Stimulated activated naive CD4-positive, alpha-beta T cell treated with Interleukin-2 at 50 U/mL for 16 hours (primary cell): ENCODE data around the gene PREX1.

Experiments
- DNase-seq: peaks from one replicate; lab custom pipeline; 2025; lab: John Stamatoyannopoulos, UW

Gene PREX1

DNA sequence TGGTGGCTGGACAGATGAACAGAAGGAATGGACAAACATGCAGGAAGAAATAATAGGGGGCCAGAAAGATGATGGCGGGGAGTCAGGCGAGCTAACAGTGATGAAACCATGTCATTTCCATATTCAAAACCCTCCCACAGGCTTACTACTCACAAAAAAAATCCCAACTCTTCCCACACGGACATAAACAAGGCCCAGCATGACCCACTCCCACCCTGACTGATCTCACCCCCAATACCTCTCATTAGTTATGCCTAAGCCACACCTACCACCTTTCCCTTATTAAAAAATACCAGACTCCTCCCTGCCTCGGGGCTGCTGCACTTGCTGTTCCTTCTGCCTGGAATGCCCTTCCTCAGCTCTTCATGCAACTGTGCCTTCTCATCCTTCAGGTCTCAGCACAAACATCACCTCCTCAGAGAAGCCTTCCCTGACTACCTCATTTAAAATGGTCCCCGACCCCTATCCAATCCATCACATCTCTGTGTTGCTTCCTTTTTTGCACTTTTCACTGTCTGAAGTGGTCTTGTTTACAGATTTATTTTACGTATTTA lies 145.8 kb downstream of the PREX1 start:
- no peak for DNase-seq

DNA sequence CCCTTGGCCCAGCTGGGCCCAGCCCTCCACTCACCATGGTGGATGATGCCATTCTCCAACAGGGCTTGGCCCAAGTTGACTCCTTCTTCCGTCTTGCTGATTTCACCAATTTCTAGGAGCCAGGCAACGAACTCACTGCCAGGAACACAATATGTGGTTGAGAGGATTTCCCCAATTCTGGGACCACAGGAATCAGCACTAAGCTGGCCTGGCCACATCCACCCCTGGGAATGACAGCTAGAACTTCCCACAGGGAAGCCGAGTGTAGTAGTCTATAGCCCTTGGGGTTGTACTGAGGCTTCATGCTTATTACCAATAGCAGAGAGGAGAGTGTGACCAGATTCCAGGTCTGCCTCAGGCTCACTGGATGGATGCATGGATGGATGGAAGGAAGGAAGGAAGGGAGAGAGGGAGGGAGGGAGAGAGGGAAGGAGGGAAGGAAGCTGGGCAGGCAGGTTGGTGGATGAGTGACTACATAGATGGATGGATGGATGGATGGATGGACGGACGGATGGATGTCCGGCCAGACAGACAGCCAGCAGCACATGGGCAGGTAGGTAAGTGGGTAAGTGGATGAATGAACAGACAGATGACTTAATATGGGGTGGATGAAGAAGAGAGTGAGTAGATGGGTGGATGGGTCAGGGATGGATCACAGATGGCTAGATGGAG lies 146.5 kb downstream of the PREX1 start:
- DNase-seq: no peak

DNA sequence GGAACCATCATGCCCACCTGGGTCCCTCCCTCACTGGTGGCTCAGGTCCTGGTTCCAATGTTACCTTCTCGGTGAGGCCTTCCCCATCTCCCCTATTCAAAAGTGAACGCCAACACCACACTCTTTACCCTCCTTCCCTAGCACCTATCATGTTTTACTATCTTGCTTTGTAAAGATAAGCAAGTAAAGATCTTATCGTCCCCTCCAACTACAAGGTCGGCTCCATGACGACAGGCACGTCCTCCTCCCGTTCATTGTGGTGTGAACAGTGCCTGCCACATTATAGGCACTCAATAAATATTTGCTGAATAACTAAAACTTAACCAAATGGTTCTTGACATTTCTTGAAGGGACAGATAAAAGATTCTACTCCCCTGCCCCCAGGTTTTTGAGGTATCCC lies 147.1 kb downstream of the PREX1 start:
- no peak for DNase-seq

DNA sequence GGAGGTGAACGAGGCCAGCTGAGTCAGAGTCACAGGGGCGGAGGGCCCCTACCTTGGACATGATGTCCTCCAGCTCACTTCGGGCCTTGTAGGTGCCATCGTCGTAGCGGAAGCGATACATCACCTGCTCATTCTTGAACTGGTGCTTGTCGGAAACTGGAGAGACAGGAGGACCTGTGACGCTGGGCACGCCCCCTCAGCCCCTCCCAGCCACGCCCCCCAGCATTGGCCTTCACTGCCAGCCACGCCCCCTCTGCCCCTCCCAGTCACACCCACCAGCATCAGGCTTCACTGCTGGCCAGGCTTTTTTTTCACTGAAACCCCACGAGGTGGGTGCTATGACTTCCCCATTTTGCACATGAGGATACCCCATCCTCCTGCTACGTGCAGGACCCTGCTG lies 148.2 kb downstream of the PREX1 start:
- DNase-seq: no peak

DNA sequence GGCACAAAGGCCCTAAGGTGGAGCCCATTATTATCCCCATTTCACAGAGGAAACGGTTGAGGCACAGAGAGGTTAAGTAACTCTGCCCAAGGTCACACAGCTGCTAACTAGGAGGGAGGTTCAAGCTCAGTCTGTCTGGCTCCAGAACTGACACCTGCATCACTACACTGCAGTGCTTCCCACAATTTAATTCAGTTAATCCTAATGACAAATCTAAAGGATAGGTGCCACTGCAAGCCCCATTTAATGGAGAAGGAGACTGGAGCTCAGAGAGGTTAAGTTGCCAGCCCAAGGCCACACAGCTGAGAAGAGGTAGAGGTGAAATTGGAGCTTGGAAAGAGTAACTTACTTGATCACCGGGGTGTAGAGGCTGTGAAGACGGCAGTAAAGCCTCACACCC lies 148.8 kb downstream of the PREX1 start:
- DNase-seq: no peak

DNA sequence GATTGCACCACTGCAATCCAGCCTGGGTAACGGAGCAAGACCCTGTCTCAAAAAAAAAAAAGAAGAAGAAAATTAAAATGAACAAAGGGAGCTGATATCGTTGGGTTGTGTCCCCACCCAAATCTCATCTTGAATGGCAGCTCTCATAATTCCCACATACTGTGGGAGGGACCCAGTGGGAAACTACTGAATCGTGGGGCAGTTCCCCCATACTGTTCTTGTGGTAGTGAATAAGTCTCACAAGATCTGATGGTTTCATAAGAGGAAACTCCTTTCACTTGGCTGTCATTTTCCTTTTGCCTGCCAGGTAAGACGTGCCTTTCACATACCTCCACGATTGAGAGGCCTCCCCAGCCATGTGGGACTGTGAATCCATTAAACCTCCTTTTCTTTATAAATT lies 149.4 kb downstream of the PREX1 start:
- no peak for DNase-seq

DNA sequence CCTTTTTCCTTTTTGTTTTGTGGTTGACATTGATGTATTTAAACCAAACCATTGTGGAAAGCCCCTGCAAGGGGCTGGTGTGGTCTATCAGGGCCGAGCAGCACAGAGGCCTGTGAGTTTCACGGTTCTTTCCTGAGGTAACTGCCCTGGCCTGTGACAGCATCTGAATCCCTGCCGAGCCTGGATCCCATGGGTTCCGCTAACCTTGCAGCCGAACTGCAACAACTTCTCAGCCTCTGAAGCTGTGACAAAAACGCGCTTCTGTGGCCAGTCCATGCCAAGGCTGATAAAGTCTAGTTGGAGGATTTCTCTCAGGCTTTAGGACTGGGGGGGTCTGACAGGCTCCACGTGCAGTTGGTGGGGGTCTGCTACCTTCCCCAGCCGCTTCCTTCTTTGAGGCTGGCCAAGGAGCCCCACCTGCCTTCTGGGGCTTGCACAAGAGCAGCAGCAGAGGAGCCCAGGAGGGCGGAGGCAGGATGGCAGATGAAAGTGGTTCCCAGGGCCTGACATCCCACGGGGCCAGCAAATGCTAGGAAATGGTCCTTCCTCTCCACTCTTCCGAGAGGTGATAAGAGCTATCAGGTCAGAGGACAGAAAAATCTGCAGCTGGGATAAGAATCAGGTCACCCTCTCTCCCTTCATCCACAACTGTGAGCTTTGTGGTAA lies 150.9 kb downstream of the PREX1 start:
- no peak for DNase-seq

DNA sequence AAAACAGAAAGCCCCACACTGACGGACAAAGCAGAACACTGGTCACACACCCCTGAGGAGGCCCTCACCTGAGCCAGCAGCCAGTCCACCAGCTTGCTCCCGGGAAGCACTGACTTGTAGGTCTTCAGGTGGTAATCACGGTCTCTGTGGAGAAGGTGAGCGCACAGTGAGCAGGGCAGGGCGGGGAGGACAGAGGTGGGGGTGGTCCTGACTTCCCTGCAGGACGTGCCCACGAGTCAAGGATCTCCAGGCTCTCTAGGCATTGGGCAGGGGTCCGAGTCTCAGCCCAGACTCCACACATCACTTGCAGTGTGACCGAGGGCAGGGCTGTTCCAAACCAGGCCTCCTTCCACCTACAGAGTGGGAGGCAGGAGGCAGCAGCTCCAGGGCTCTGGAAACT lies 151.7 kb downstream of the PREX1 start:
- no peak for DNase-seq

DNA sequence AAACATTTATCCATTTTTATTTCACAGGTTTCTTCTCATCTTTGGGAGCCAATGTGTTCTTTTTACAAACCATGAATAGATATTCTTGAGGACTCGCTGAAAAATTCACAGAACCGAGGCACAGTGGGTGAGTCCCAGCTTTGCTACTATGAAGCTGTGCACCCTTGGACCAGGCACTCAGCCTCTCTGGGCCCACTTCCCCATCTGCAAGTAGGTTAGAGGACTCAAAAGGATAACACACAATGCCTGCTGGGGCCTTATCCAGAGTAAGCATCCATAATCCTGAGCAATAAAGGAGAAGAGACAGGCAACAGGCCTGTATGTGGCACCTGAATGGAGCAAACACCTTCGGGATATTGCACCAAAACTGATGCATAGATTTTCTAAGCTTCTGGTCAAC lies 153.3 kb downstream of the PREX1 start:
- DNase-seq: no peak

DNA sequence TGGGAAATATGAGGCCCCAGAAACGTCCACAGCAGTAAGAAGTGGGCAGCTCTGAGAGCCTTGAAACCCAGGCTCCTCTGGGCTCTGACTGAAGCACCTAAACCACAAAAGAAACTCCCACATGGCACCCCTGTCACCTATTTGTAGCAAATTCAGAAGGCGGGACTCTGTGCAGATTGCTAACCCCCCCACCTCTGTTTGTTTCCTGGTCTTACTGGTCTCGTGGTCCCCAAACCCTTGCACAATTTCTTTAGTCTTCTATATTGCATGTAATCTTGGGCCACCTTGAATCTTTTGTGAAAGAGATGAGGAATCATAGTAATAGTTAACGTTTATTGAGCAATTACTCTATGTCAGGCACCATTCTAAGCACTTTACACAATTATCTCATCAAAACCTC lies 154.3 kb downstream of the PREX1 start:
- no peak for DNase-seq

DNA sequence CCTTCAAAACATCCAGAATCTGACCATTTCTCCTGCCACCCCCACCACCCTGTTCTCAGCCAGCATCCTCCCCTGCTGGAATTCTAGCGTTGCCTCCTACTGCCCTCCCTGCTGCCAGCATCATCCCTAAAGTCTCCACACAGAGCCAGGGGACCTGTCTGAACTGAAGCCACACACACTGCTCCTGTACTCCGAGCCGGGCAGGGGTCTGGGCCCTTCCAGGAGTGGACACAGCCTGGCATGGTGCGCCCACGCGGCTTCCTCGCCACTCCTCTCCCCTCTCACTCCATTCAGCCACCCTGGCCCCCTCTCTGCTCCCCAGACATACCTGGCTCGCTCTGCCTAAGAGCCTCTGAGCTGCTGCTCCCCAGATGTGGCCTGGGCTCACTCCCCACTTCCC lies 155.5 kb downstream of the PREX1 start:
- DNase-seq: no peak

DNA sequence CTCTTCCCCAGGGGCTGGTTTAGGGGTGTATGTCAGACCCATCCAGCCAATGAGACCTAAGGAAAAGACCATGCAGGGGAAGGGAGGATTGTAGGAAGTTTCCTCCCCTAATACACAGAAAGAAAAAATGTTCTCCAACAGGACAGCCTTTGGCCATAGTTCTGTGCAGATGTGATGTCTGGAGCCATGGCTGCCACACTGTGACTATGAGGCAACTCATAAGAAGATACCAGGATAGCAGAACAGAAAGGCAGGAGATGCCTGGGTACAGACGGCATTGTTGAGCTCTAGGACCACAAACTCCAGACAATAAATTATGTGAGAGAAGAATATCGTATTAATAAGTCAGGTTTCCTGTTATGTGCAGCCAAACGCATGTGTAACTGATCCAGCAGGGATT lies 156.7 kb downstream of the PREX1 start:
- no peak for DNase-seq

DNA sequence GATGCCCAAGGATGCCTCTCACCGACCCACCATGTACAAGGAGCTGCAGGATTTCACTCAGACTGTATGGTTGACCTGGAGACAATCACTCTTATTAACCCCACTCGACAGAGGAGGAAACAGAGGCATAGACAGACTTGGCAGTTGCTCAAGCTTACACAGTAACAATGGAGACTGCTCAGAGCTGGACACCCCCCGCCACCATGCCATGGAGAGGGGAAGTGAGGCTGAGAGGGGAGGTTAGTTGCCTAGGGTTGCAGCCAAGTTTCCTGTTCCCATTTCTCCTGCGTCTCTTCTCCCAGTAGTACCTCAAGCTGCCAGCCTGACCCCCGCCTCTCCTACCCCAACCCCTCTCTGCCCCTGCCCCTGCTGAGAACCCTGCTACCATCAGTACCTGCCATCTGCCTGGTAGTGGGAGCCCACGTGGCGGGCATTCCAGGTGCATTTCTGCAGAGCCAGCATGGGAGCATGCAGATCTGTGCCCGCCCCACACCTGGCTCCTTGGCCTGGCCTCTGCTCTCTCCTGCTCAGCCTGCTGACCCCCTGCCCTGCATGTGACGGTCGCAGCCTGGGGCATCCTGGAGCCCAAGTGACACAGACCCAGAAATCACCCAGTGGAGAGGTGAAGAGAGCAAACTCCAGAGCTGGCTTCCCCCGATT lies 157.7 kb downstream of the PREX1 start:
- no peak for DNase-seq

DNA sequence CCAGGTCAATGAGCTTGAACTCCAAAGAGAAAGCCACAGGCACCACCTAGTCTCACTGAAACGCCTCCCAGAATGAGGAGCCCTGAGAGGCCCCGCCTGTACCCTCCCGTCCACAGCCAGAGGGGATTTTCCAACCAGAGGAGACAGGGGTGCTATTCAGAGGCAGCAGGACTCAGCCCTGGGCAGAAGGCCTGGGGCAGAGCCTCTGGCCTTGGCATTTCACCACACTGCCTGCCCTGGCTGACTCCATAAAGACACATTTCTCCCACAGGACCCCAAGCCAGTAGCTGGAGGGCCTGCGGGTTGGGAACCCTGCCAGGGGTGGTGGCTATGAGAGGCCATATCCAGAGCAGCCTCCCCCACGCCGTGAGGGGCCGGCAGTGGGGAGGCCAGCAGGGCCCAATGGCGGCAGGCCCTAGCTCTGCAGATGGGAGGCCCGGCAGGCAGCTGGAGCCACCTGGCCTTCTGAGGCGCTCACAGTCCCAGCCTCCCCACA lies 159.3 kb downstream of the PREX1 start:
- no peak for DNase-seq

DNA sequence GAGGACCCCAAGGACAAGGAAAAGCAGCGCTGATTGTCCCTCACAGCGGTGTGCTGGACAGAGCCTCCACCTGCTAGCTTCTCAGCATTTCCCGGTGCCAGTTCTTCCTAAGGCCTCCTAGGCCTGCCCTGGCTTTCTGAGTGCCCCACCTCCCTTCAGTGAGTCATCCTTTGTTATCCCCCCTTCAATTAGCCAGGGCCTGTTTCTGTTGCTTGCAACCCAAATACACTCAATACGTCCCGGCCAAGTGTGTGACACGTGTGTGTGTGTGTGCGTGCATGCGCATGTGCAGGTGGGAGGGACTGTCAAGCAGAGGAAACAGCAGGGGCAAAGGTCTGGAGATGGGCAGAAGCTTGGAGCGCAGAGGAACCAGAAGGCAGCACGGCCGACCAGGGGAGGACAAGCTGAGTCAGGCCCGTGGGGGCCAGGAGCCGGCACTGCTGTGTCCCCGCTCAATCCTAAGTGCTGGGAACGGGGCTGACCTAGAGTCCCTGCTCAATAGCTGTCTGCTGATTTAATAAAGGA lies 159.8 kb downstream of the PREX1 start:
- no peak for DNase-seq

DNA sequence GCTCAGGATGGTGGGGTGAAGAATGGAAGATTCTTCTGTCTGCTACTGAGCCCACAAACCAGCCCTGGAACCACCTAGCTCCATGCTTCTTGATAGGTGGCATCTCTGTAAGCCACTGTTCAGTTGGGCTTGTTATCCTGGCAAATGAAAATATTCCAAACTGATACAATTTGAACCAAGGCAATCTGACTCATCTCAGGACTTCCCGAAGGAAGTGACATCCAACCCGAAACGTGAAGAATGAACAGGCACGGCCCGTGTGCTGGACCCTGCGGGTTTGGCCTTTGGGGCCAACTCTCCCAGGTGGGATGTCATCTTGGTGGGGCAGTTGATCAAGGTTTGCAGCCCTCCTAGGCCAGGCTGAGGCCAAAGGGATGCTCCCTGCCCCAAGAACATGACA lies 160.3 kb downstream of the PREX1 start:
- no peak for DNase-seq

DNA sequence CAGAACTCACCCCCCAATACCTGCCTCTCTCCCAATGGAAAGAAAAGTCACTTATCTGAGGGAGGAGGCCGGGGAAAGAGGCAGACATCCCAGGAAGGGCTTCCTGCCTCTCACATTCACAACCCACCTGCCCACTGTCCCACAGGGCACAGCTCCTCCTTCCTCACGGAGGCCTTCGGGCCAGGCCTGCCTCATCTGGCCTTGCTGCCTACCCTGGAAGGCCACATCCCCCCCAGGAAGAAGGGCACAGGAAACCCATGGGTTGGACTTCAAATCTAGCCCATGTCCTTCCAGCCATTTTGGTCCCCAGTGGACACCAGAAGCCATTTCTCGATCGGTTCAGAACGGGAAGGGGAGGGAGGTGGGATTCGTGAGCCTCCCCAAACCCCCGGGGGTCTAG lies 162.0 kb downstream of the PREX1 start:
- no peak for DNase-seq

DNA sequence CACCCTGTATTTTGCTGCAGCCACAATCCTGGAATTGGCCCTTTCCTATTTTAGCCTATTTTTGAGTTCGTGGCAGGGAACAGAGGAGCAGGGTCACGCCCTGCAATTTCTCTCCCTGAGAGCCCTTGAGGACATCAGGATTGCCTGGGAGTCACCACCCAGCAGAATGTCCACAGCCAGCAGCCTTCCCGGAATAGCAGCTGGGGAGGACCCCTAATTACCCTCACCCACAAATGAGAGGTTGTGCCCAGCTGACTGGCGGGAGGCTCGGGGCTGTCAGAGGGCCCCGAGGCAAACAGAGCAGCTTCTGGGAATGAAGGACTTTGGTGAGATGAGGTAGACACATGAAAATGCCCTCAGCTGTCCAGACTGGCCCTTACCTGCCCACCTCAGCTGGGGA lies 165.1 kb downstream of the PREX1 start:
- no peak for DNase-seq

DNA sequence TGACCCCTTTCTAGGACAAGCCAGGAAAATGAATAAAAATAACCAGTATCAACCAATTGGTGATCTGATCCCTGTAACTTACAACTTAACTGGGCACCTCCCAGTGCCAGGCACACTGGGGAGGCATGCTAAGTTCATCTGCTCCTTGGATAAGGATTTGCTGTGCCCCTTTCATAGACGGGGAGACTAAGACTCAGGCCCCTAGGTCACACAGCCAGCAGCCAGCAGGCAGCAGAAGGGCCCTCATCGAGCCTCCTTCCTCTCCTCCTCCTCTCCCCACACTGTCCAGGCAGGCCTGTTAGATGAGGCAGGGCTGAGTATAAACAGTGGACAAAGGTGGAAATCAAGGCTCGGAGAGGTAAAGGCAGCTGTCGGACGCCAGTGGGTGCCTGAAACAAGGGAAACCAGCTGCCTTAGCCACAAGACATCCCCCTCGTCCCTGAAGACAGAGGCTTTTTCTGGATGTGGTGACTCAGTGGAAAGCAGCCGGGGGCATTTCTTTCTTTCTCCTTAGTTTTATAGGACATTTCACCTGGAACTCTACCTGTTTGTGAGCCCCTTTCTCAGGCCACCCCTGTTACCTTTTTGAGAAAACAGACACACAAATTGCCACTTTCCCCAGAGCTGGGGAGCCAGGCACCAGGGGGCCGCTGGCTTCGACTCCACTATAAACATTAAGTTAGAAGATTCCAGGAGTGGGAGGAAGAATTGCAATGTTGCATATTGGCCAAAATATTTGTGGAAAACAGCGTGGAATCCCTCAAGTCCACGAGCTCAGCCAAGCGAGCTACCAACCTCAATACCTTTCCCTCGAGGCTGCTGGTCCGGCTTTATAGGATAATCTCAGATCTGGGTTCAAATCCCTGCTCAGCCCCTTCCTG lies 166.0 kb downstream of the PREX1 start:
- DNase-seq: no peak

DNA sequence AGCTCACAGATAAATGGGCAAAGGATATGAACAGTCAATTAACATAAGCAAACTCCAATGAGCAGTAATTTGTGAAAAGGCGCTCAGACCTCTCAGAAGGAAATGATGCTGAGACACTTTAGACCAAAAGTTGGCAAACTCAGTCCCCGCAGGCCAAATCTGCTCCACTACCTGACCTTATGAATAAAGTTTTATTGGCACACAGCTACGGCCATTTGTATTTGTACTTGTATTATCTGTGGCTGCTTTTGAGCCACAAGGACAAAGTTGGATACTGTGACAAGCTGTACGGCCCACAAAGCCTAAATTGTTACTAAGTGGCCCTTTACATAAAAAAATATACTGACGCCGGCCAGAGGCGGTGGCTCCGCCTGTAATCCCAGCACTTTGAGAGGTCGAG lies 167.0 kb downstream of the PREX1 start:
- no peak for DNase-seq

DNA sequence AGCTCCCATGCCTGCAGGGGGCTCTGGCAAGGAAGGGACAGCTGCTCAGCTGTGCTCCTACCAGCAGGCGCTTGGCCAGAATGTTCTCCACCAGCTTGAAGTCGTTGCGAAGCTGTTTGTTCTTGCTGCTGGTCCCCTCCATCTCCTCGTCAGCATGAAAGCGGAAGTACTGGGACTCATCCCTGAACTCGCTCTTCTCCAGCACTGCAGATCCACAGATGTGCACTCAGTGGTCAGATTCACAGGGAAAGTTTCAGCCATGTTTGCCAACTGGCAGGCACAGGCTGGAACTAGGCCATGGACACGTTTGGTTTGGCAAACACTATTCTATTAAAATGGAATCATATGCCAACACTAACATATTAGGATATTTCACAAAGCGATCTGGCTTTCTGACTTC lies 167.9 kb downstream of the PREX1 start:
- DNase-seq: no peak

DNA sequence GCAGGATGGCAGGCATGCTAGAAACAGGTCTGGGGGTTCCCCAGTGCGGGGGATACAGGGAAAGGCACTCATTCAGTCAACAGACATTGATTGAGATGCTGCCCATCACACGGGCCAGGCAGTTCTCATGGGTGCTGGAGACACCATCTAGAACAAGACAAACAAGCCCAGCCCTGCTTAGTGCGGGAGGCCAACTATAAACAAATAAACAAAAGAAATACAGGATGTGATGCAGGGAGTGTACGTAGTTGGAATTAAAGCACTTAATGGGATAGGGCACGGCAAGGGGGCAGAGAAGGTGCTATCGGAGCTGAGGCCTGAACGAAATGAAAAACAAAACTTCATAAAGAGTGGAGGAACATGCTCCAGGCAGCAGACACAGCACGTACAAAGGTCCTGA lies 169.3 kb downstream of the PREX1 start:
- DNase-seq: no peak
